ENCODE results near the gene PCNX3. TPM values are rescaled to one million over a fixed set of nuclear protein-coding genes. Genes with fewer than 3 reads are reported as not detected.
A peak's percentile ranks its signal among the peaks of the same experiment; 100 is the strongest.

The PCNX3 gene
- total and polyA plus RNA-seq, 10 of the 15 experiments (the other 5 are each of a cell fraction or from before 2014, with no cell fraction given): 0.03 to 46.6 (median 8.4) TPM

DNA sequence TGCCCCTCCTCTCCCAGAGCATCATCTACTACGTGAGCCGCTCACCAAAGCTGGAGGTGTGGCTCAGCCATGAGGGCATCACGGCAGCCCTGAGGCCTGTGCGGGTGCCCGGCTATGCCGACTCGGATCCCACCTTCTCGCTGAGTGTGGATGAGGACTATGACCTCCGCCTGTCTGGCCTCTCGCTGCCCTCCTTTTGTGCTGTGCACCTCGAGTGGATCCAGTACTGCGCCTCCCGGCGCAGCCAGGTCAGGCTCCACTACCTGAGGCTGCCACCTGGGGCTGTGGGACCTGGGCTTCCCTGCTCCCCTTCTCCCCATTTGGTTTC is 18.5 kb downstream of the PCNX3 start:
- intact Hi-C loops (cut with micrococcal nuclease; ENCODE audit: unreplicated experiment) (no loop called here), in situ Hi-C loops (cut with MboI) (no loop called here)
- Histone ChIP-seq H3K79me2 (ENCODE audit: control insufficient read depth, insufficient read depth, low read length) (peaks cover 9% of the 10 kb centered on the region), H4K20me1 (ENCODE audit: control insufficient read depth, insufficient read depth) (no peaks in the 10 kb centered on the region), H3K4me2 (ENCODE audit: control insufficient read depth, insufficient read depth) (no peak overlapping the region), H3K4me3 (no peak overlapping the region), H3K27ac (ENCODE audit: control insufficient read depth, insufficient read depth) (no peak overlapping the region), H2AFZ (ENCODE audit: control insufficient read depth, low read depth, low read length) (no peak overlapping the region), H3K4me1 (ENCODE audit: control insufficient read depth, insufficient read depth, low read length) (peaks cover 4% of the 10 kb centered on the region; the same call in 1 of the 2 replicates), H3K9me3 (replicated peaks; ENCODE audit: control insufficient read depth, insufficient read depth, low read length) (no peaks in the 10 kb centered on the region), H3K9ac (ENCODE audit: control insufficient read depth, insufficient read depth, low read length) (no peak overlapping the region), H3K36me3 (ENCODE audit: control insufficient read depth in 2 of 2, insufficient read depth in 2 of 2, low read length in 1 of 2) (peaks cover 22 to 41% of the 10 kb centered on the region in 2 experiments), H3K27me3 (replicated peaks in 1 of 2; ENCODE audit: control insufficient read depth in 2 of 2, insufficient read depth in 2 of 2, low read length in 1 of 2) (no peaks in the 10 kb centered on the region)
- ChIA-PET POLR2A (no interaction called here), CTCF (interaction anchor here (0.6 kb wide), 1 partner anchor 290 kb away, joined by 3 read pairs; no protein-coding TSS in a partner anchor), RAD21 (ENCODE audit: unreplicated experiment) (no interaction called here), SMC1A (ENCODE audit: uncharacterized antibody, unreplicated experiment) (no interaction called here)
- ATAC-seq: no peak
- TF ChIP-seq, protein P1, sequence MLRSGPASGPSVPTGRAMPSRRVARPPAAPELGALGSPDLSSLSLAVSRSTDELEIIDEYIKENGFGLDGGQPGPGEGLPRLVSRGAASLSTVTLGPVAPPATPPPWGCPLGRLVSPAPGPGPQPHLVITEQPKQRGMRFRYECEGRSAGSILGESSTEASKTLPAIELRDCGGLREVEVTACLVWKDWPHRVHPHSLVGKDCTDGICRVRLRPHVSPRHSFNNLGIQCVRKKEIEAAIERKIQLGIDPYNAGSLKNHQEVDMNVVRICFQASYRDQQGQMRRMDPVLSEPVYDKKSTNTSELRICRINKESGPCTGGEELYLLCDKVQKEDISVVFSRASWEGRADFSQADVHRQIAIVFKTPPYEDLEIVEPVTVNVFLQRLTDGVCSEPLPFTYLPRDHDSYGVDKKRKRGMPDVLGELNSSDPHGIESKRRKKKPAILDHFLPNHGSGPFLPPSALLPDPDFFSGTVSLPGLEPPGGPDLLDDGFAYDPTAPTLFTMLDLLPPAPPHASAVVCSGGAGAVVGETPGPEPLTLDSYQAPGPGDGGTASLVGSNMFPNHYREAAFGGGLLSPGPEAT (IDR thresholded peaks at IDR 0.05; ENCODE audit: low read depth): no peak
- no peak for TF ChIP-seq NRF1 (conservative IDR thresholded peaks at IDR 0.05; ENCODE audit: low read depth, low read length)
- TF ChIP-seq, protein P2, sequence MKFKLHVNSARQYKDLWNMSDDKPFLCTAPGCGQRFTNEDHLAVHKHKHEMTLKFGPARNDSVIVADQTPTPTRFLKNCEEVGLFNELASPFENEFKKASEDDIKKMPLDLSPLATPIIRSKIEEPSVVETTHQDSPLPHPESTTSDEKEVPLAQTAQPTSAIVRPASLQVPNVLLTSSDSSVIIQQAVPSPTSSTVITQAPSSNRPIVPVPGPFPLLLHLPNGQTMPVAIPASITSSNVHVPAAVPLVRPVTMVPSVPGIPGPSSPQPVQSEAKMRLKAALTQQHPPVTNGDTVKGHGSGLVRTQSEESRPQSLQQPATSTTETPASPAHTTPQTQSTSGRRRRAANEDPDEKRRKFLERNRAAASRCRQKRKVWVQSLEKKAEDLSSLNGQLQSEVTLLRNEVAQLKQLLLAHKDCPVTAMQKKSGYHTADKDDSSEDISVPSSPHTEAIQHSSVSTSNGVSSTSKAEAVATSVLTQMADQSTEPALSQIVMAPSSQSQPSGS (IDR thresholded peaks at IDR 0.05; ENCODE audit: low read length): no peak
- WGBS (ENCODE audit: insufficient coverage, insufficient replicate concordance, low lambda C conversion rate, missing lambda C conversion rate): 91% methylated on average over 14 of the region's 14 CpGs
- no TSS peak for BruUV-seq (replicated peaks)
- DNase-seq (ENCODE audit: low read depth, low spot score): no peak
- no peak for FAIRE-seq

DNA sequence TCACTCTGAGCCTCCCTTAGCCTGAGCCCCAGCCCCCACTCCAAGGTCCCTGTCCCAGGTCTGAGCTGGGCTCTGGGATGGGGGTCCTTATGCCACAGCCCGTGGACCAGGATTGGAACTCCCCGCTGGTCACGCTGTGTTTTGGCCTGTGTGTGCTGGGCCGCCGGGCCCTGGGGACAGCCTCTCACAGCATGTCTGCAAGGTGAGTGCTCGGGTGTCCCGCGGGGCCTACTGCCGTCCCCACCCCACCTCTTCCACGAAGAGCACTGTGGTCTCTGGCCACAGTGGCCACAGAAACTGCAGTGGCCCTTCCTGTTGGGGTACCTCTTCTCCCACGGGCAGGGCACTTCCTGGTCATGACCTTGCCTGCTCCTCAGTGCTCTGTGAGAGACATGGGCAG is 18.9 kb downstream of the PCNX3 start:
- no peak for ATAC-seq
- no TSS peak for BruUV-seq (replicated peaks)
- H4K20me1 ChIP-seq (ENCODE audit: control insufficient read depth, insufficient read depth): no peaks in the 10 kb centered on the region
- H3K9ac ChIP-seq (ENCODE audit: control insufficient read depth, insufficient read depth, low read length): no peak overlapping the region
- POLR2A ChIA-PET: no interaction called here
- in situ Hi-C loops (cut with MboI): no loop called here
- no peak for DNase-seq (ENCODE audit: low read depth, low spot score)
- H3K4me1 ChIP-seq (ENCODE audit: control insufficient read depth, insufficient read depth, low read length): peaks cover 4% of the 10 kb centered on the region; the same call in 1 of the 2 replicates
- no peak overlapping the region for H2AFZ ChIP-seq (ENCODE audit: control insufficient read depth, low read depth, low read length)
- H3K9me3 ChIP-seq (replicated peaks; ENCODE audit: control insufficient read depth, insufficient read depth, low read length): no peaks in the 10 kb centered on the region
- RAD21 ChIA-PET (ENCODE audit: unreplicated experiment): no interaction called here
- H3K79me2 ChIP-seq (ENCODE audit: control insufficient read depth, insufficient read depth, low read length): peaks cover 11% of the 10 kb centered on the region
- SMC1A ChIA-PET (ENCODE audit: uncharacterized antibody, unreplicated experiment): no interaction called here
- no peak overlapping the region for H3K4me3 ChIP-seq
- peaks cover 21 to 37% of the 10 kb centered on the region in 2 experiments for H3K36me3 ChIP-seq (ENCODE audit: control insufficient read depth in 2 of 2, insufficient read depth in 2 of 2, low read length in 1 of 2)
- 0 out of 2 replicates have a peak, but pooled peaks have one; percentile 20 for TF ChIP-seq POLR2A (IDR thresholded peaks at IDR 0.05; ENCODE audit: low read depth, low read length)
- TF ChIP-seq, protein P3, sequence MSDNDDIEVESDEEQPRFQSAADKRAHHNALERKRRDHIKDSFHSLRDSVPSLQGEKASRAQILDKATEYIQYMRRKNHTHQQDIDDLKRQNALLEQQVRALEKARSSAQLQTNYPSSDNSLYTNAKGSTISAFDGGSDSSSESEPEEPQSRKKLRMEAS (IDR thresholded peaks at IDR 0.05; ENCODE audit: low read depth, low read length): no peak
- no peak for FAIRE-seq
- H3K4me2 ChIP-seq (ENCODE audit: control insufficient read depth, insufficient read depth): no peak overlapping the region
- H3K27me3 ChIP-seq (replicated peaks in 1 of 2; ENCODE audit: control insufficient read depth in 2 of 2, insufficient read depth in 2 of 2, low read length in 1 of 2): no peaks in the 10 kb centered on the region
- H3K27ac ChIP-seq (ENCODE audit: control insufficient read depth, insufficient read depth): no peak overlapping the region
- CTCF ChIA-PET: interaction anchor here (0.6 kb wide), 1 partner anchor 290 kb away, joined by 3 read pairs; no protein-coding TSS in a partner anchor
- intact Hi-C loops (cut with micrococcal nuclease; ENCODE audit: unreplicated experiment): no loop called here
- WGBS (ENCODE audit: insufficient coverage, insufficient replicate concordance, low lambda C conversion rate, missing lambda C conversion rate): 52% methylated on average over 11 of the region's 11 CpGs
